HG02885 (cell line): ENCODE results near the gene TSHZ2.
"Not testable (repeated sequence)": the region's sequence is repeated elsewhere in the genome, so short reads cannot be mapped to it uniquely, and the experiment has no call there.

Experiments used
- ATAC-seq: cut with Tn5 transposase; IDR thresholded peaks from one replicate; pipeline ENCODE4 v1.9.1; 2021; ENCODE audit warnings: mild to moderate bottlenecking; ENCODE audit not compliant: unreplicated experiment, poor library complexity

TSHZ2 gene

GRCh38 chr20:53023732-53024520, 51.8 kb downstream of the TSHZ2 start:
- ATAC-seq = no peak

DNA sequence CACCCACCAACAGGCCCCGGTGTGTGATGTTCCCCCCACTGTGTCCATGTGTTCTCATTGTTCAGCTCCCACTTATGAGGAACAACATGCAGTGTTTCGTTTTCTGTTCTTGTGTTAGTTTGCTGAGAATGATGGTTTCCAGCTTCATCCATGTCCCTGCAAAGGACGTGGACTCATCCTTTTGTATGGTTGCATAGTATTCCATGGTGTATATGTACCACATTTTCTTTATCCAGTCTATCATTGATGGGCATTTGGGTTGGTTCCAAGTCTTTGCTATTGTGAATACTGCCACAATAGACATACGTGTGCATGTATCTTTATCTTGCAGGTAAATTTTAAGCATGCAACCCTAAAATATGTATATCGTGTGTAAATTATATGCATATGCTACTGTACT, 52.5 kb downstream of the TSHZ2 start:
- not testable (repeated sequence) for ATAC-seq

GRCh38 chr20:53027089-53027488, 54.9 kb downstream of the TSHZ2 start:
- no peak for ATAC-seq

DNA sequence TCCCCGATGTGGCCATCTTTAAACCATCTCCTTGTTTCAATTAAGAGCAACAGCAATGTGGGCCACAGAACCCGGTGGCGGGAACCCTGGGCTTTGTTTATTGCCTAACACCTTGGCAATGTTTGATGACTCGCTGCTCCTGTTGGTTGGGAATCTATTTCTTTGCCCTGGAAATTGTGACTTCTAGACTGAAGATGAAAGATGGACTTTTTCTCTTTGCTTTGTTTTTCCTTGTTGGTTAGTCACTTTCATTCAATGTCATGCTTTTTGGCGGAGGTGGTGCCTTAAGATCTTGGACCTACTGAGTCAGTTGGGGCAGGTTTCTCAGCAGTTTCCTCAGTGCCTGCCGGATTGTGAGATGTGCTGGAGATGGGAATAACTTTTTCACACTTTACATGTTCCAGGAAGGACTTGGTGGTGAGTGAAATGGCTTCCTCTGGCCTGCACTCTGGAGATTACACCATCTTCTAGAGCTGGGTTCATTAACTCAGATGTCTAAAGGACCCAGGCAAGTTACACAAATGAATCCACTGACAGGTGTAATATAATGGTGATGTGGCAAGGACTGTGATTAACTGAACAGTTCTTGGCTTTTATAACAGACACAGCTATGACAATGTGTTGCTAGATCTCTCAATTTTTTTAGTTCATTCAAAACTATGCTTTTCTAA, 56.3 kb downstream of the TSHZ2 start:
- no peak for ATAC-seq

- ATAC-seq = no peak
Measured at GRCh38 chr20:53030061-53030460, 57.9 kb downstream of the TSHZ2 start.

DNA sequence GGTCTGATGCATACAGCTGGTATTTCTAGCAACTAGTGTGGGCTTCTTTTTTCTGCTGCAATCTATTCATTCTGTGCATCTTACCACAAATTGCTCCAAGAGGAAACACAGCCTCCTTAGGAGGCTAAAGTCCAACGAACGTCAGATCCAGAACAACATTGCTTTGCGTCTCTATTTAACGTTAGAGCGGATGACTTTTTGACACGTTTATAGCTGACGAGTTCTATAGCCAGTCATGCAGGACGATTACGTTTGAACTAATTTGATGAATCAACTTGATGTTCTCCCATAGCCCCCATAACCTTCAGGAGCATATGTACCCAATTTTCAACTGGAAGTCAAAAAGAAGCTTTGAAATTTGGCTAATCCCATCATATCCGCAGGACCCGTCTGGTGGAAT, 59.9 kb downstream of the TSHZ2 start:
- ATAC-seq = no peak

DNA sequence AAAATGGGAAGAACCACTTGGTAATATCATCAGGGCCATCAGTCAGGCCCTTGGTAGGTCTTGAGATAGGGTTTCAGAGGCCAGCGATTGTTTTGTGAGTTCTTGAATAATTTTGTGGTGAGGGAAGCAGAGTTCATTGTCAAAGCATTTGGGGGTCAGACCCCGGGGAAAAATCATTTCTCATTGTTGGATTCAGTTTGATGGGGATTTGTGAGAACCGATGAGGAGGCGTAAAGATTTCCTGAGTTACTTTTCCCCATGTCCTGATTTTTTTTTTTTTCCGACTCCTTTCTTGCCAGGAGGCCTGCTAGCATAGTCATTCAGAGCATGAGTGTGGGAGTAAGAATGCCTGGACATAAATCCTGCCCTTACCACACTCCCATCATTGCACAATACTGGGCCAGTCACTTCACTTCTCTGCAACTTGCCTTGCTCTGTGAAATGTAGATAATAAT, 60.3 kb downstream of the TSHZ2 start:
- no peak for ATAC-seq

DNA sequence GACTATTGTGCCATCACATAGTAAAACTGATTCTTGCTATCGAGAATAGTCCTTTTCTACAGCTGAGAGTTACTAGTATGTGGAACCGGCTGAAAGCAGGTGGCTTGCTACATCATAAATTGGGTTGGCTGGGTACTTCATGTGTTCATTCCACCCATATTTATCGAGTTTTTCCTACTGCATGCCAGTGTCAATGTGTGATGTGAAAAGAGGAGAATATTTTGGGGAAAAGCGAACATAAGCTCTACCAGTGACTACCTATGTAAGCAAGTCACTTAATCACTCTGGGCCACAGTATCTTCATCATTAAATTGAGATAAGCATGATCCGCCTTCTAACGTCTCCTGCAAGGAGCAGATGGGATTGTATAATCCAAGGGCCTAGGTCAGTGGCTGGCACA, 61.0 kb downstream of the TSHZ2 start:
- ATAC-seq = no peak

DNA sequence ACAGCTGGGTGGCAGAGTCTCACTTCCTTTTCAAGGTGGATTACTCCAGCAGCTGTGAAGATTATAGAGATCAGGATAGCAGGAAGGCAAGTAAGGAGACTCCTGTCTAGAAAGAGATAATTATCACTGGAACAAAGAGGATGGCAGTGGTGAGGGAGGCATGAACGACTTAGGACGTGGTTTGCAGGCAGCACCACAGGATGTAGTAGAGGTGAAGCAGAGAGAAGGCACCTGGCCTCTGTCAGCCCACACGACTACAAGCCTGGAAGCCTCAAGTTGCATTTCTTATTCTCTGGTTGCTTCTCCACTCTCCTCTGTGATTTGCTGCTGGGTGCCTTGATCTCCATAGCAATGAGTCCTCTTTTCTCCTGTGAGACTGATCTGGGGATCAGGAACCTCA, 62.7 kb downstream of the TSHZ2 start:
- ATAC-seq = no peak

- ATAC-seq = no peak
Measured at GRCh38 chr20:53036992-53037391, 64.8 kb downstream of the TSHZ2 start.

DNA sequence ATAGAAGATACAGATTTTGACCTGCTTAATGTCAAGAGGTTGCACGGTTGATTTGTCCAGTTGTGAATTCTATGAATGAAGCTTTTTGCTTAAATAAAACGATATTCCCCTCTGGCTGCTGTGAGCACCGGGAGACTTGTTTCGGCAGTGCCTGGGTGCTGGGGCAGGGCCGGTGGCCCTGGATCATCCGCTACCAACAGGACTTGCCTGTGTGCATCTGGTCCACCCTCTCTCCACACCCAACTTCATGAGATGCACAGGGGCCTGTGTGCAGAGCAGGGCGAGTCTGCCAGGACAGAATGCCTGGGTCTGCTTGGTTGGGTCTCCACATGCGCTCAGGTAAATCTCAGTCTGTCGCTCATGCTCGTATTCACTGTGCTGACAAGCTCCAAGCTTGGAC, 65.5 kb downstream of the TSHZ2 start:
- no peak for ATAC-seq

DNA sequence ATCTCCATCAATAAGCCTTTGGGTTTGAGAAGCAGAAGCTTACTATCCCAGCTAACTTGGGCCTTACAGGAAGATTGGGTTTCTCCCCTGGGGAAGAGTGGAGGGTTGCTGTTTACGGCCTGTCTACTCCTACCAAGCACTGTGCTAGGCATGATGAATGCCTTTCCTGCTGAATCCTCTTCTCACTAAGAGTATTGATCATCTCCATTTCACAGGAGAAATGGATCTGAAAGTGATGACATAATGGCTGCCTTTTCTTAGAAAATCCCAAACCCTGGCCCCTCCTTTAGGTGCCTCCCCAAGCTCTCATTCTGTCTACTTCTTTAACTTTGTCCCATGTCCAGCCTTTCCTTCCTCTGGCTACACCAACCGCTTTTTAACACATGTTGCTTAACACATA, 66.1 kb downstream of the TSHZ2 start:
- no peak for ATAC-seq

DNA sequence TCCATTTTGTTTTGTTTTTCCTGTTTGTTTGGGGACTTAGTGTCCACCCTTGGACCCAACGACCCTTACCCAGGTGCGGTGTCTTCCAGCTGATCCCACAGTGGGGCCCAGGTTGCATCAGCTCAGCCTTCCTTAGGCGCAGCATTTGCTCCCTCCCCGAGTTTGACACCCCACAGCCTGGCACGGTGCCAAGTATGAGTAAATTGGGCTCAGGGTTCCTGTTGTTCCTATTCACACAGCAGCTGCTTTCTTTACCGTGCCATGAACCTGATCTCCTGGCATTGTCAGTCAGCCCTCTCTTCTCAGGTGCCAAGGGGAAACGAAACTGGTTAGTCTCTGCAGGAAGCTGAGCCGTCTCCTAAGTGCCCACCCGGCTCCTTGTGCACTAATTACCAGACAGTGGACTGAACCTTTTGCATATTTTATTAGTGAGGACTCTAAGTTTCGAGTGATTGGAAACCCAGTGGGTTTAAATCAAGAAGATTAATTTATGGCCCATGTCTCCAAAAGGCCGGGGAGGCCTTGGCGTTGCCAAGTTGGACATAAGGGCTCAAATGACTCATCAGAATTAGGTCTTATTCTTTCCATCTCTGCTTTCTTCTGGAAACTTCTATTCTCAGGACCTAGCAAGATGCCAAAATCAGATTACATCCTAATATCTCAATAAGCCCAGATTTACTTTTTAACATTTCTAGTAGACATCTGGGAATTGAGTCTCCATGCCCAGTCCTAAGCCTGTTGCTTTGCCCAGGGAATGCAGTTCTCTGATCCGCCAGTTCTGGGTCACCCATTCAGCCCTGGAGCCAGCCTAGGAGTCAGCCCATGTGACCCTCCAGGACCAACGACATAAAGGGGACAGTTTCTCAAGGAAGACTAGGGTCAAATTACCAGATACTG, 68.8 kb downstream of the TSHZ2 start:
- no peak for ATAC-seq

- ATAC-seq = no peak
Measured at GRCh38 chr20:53042521-53042920, 70.4 kb downstream of the TSHZ2 start.

- ATAC-seq = no peak
Measured at GRCh38 chr20:53044296-53044695, 72.1 kb downstream of the TSHZ2 start.

DNA sequence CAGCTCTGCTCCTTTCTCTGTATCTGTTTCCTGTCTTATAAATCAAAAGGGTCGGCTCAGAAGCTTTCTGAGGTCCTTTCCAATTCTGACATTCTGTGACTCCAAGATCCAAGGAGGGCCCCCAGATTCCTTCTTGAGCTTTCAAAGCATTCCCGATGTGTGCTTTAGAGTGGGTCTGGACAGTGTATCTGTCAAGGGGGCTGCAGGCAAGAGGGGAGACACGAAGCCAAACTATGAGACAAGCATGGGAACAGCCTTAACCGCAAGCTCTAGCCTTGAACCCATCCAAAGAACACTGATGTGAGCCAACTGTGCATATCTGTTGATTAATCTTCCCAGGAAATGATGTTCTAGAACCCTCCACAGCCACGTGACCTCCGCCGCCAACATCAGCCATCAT, 73.8 kb downstream of the TSHZ2 start:
- ATAC-seq = no peak

- no peak for ATAC-seq
Measured at GRCh38 chr20:53047203-53047602, 75.0 kb downstream of the TSHZ2 start.

DNA sequence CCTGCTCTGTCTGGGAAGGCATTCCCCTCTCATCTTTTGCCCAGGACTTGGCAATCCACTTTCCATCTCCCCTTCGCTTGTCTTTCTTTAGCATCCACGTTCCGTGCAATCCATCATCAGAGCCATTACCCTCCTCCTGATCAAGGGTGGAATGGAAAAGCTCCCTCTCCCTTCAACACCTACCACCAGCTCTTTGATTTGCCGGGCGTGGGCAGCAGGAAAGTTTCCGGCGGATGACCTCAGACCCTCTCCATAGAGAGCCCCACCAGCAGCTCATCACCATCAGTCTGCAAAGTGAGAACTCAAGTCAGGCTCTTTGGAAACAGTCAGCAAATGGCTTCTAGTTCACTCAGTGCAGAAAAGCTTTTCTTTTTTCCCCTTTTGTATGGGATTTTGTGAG, 76.2 kb downstream of the TSHZ2 start:
- ATAC-seq = no peak

DNA sequence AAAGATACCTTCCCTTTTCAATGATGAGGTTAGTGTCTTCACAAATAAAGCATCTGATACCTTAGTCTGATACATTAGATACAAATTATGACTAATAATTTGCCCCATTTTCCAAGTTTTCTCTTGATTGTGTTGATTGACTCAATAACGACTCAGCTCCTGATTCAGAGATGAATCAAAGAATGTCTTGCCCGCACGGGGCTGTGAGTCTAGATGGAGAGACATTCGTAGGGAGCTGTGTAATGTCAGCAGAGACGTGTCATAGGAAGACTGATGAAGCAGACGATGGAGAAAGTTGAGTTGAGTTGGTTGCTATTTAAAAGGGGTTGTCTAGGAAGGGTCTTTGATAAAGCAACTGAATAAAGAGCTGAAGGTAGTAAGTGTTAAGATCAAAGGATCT, 78.2 kb downstream of the TSHZ2 start:
- no peak for ATAC-seq

- no peak for ATAC-seq
Measured at GRCh38 chr20:53052380-53052779, 80.2 kb downstream of the TSHZ2 start.

- ATAC-seq = no peak
Measured at GRCh38 chr20:53053595-53053994, 81.4 kb downstream of the TSHZ2 start.
